ENCODE measurements around the gene TNFRSF18. TPM values are rescaled to one million over a fixed set of nuclear protein-coding genes. Genes with fewer than 3 reads are reported as not detected.

Gene TNFRSF18
- total and polyA plus RNA-seq, 10 of the 15 experiments (the other 5 are each of a cell fraction or from before 2014, with no cell fraction given) = 0.18 to 7.5 (median 1.5) TPM; not detected in 1

DNA sequence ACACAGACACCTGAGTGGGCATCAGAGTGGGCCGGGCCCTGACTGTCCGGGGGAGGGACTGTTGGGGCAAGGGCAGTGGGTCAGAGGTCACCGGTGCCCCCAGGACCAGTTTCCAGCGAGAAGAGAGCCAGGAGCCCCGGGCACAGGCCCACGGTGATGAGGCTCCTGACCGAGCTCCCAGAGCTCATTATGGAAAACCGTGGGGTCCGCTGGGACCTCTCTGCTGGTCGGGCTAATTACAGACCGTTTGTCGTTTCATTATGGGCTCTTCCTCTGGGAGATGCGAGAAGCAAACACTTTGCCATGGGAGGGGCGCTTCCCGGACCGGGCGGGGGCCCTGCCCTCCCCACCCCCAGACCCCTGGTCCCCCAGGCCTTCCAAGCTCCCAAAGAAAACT, 44.7 kb downstream of the TNFRSF18 start:
- RAD21 ChIA-PET (ENCODE audit: unreplicated experiment) = no interaction called here
- in situ Hi-C loops (cut with MboI) = no loop called here
- Histone ChIP-seq H3K4me2 (ENCODE audit: control insufficient read depth, insufficient read depth) (no peak overlapping the region), H4K20me1 (ENCODE audit: control insufficient read depth, insufficient read depth) (no peaks in the 10 kb centered on the region), H3K9me3 (replicated peaks; ENCODE audit: control insufficient read depth, insufficient read depth, low read length) (no peaks in the 10 kb centered on the region), H3K4me3 (no peak overlapping the region), H3K4me1 (ENCODE audit: control insufficient read depth, insufficient read depth, low read length) (peaks cover 7% of the 10 kb centered on the region), H3K79me2 (ENCODE audit: control insufficient read depth, insufficient read depth, low read length) (no peaks in the 10 kb centered on the region), H2AFZ (ENCODE audit: control insufficient read depth, low read depth, low read length) (no peak overlapping the region), H3K27ac (ENCODE audit: control insufficient read depth, insufficient read depth) (no peak overlapping the region), H3K36me3 (ENCODE audit: control insufficient read depth in 2 of 2, insufficient read depth in 2 of 2, low read length in 1 of 2) (no peaks in the 10 kb centered on the region), H3K27me3 (replicated peaks in 1 of 2; ENCODE audit: control insufficient read depth in 2 of 2, insufficient read depth in 2 of 2, low read length in 1 of 2) (no peaks in the 10 kb centered on the region), H3K9ac (ENCODE audit: control insufficient read depth, insufficient read depth, low read length) (no peak overlapping the region)
- intact Hi-C loops (cut with micrococcal nuclease; ENCODE audit: unreplicated experiment) = no loop called here
- DNase-seq (ENCODE audit: low read depth, low spot score) (no peak), FAIRE-seq (no peak), ATAC-seq (no peak)
- 39% methylated on average over 17 of the region's 17 CpGs for WGBS (ENCODE audit: insufficient coverage, insufficient replicate concordance, low lambda C conversion rate, missing lambda C conversion rate)
- BruUV-seq (replicated peaks) = no TSS peak
- CTCF ChIA-PET = no interaction called here
- TF ChIP-seq FOXK2 (IDR thresholded peaks at IDR 0.05) = no peak
- POLR2A ChIA-PET = no interaction called here
- SMC1A ChIA-PET (ENCODE audit: uncharacterized antibody, unreplicated experiment) = no interaction called here

DNA sequence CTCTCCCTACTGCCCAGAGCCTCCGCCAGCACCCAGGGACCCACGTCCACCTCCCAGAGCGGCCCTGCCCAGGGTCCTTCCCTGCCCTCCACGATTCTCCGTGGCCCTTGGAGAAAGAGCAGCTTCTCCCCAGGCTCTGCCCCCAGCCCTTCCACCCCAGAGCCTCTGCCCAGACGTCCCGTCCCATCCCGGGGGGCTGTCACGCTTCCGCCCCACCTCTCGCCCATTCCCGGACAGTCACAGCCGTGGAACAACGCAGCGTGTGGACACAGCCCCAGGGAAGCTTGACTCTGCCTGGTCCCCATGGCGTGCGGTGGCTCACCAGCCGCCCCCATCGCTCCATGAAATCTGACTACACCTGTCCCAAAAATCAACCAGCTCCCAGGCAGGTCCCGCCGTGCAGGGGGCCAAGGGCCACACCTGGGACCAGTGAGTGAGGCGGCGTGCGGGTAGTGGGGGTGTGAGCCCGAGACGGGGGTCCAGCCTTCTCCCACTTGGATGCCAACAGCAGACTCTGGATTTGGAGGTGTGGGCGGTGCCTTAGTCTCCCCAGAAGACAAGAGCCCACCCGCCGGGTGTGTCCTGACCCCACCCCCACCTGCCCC, 45.2 kb downstream of the TNFRSF18 start:
- POLR2A ChIA-PET = no interaction called here
- Histone ChIP-seq H3K4me2 (ENCODE audit: control insufficient read depth, insufficient read depth) (no peak overlapping the region), H4K20me1 (ENCODE audit: control insufficient read depth, insufficient read depth) (no peaks in the 10 kb centered on the region), H3K27me3 (replicated peaks in 1 of 2; ENCODE audit: control insufficient read depth in 2 of 2, insufficient read depth in 2 of 2, low read length in 1 of 2) (no peaks in the 10 kb centered on the region), H3K9me3 (replicated peaks; ENCODE audit: control insufficient read depth, insufficient read depth, low read length) (no peaks in the 10 kb centered on the region), H2AFZ (ENCODE audit: control insufficient read depth, low read depth, low read length) (no peak overlapping the region), H3K4me1 (ENCODE audit: control insufficient read depth, insufficient read depth, low read length) (peaks cover 7% of the 10 kb centered on the region), H3K36me3 (ENCODE audit: control insufficient read depth in 2 of 2, insufficient read depth in 2 of 2, low read length in 1 of 2) (no peaks in the 10 kb centered on the region), H3K27ac (ENCODE audit: control insufficient read depth, insufficient read depth) (no peak overlapping the region), H3K9ac (ENCODE audit: control insufficient read depth, insufficient read depth, low read length) (no peak overlapping the region), H3K79me2 (ENCODE audit: control insufficient read depth, insufficient read depth, low read length) (no peaks in the 10 kb centered on the region), H3K4me3 (no peak overlapping the region)
- no TSS peak for BruUV-seq (replicated peaks)
- in situ Hi-C loops (cut with MboI) = no loop called here
- RAD21 ChIA-PET (ENCODE audit: unreplicated experiment) = no interaction called here
- FAIRE-seq = no peak
- WGBS (ENCODE audit: insufficient coverage, insufficient replicate concordance, low lambda C conversion rate, missing lambda C conversion rate) = 54% methylated on average over 28 of the region's 29 CpGs
- ATAC-seq = no peak
- intact Hi-C loops (cut with micrococcal nuclease; ENCODE audit: unreplicated experiment) = no loop called here
- SMC1A ChIA-PET (ENCODE audit: uncharacterized antibody, unreplicated experiment) = no interaction called here
- DNase-seq (ENCODE audit: low read depth, low spot score) = no peak
- CTCF ChIA-PET = no interaction called here
- no peak for TF ChIP-seq RAD51 (IDR thresholded peaks at IDR 0.05)
- no peak for TF ChIP-seq NFYB (IDR thresholded peaks at IDR 0.05; ENCODE audit: insufficient read depth, low read depth, low read length)
- no peak for TF ChIP-seq CHD4 (IDR thresholded peaks at IDR 0.05)
- TF ChIP-seq, protein P1, sequence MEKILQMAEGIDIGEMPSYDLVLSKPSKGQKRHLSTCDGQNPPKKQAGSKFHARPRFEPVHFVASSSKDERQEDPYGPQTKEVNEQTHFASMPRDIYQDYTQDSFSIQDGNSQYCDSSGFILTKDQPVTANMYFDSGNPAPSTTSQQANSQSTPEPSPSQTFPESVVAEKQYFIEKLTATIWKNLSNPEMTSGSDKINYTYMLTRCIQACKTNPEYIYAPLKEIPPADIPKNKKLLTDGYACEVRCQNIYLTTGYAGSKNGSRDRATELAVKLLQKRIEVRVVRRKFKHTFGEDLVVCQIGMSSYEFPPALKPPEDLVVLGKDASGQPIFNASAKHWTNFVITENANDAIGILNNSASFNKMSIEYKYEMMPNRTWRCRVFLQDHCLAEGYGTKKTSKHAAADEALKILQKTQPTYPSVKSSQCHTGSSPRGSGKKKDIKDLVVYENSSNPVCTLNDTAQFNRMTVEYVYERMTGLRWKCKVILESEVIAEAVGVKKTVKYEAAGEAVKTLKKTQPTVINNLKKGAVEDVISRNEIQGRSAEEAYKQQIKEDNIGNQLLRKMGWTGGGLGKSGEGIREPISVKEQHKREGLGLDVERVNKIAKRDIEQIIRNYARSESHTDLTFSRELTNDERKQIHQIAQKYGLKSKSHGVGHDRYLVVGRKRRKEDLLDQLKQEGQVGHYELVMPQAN (conservative IDR thresholded peaks at IDR 0.05) = no peak
- TF ChIP-seq, protein P2, sequence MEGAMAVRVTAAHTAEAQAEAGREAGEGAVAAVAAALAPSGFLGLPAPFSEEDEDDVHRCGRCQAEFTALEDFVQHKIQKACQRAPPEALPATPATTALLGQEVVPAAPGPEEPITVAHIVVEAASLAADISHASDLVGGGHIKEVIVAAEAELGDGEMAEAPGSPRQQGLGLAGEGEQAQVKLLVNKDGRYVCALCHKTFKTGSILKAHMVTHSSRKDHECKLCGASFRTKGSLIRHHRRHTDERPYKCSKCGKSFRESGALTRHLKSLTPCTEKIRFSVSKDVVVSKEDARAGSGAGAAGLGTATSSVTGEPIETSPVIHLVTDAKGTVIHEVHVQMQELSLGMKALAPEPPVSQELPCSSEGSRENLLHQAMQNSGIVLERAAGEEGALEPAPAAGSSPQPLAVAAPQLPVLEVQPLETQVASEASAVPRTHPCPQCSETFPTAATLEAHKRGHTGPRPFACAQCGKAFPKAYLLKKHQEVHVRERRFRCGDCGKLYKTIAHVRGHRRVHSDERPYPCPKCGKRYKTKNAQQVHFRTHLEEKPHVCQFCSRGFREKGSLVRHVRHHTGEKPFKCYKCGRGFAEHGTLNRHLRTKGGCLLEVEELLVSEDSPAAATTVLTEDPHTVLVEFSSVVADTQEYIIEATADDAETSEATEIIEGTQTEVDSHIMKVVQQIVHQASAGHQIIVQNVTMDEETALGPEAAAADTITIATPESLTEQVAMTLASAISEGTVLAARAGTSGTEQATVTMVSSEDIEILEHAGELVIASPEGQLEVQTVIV (IDR thresholded peaks at IDR 0.05; ENCODE audit: borderline replicate concordance, partially characterized antibody) = no peak
- TF ChIP-seq NBN (IDR thresholded peaks at IDR 0.05) = no peak
- TF ChIP-seq, protein P3, sequence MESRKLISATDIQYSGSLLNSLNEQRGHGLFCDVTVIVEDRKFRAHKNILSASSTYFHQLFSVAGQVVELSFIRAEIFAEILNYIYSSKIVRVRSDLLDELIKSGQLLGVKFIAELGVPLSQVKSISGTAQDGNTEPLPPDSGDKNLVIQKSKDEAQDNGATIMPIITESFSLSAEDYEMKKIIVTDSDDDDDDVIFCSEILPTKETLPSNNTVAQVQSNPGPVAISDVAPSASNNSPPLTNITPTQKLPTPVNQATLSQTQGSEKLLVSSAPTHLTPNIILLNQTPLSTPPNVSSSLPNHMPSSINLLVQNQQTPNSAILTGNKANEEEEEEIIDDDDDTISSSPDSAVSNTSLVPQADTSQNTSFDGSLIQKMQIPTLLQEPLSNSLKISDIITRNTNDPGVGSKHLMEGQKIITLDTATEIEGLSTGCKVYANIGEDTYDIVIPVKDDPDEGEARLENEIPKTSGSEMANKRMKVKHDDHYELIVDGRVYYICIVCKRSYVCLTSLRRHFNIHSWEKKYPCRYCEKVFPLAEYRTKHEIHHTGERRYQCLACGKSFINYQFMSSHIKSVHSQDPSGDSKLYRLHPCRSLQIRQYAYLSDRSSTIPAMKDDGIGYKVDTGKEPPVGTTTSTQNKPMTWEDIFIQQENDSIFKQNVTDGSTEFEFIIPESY (IDR thresholded peaks at IDR 0.05) = no peak
- no peak for TF ChIP-seq IKZF1 (conservative IDR thresholded peaks at IDR 0.05)
- no peak for TF ChIP-seq MEF2B (IDR thresholded peaks at IDR 0.05; ENCODE audit: partially characterized antibody, poor library complexity, severe bottlenecking)
- TF ChIP-seq ZNF207 (IDR thresholded peaks at IDR 0.05; ENCODE audit: borderline replicate concordance) = no peak
